IPS DF 19.7 (cell line): ENCODE results near the gene ZNF232.
"Not testable (repeated sequence)": the region's sequence is repeated elsewhere in the genome, so short reads cannot be mapped to it uniquely, and the experiment has no call there.

Source experiments
- DNase-seq: peaks from one replicate; pipeline ENCODE4 v3.0.0-alpha.2; 2013; ENCODE audit warnings: low read depth, low spot score

Gene ZNF232

DNA sequence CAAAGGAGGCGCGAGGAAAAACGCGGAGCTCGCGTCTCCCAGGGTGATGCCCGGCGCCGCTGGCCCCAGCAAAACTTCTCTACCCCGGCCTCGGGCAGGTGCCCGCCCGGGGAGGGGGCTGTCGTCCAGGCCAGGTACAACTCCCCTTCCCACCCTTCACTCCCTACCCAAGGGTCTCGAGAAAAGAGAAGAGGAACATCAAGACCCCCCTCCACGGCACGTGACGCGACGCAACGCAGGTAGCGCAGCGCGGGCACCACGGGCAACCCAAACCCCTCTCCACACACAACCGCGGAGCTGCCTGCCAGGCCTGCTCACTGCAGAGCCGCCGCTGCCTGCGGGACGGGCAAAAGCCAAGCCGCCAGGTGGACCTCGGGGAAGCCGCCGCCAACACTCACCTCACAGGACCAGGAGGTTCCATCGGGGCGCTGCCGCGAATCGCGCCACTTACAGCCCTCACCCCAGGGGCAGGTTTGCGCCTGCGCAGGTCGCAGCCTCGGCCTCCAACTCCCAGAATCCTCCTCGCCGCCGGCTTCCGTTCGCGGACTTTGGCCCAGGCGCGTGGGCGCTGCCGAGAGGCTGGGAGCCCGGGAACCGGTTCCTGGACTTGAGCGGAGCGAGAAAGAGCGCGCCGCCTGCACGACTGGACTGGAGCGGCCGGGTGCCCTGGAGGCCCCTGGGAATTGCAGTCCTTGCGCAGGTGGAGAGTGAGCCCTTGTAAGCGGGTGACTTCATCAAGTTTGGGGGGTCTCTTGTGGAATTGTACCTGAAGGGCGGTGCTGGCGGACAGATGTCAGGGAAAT is at the start of gene ZNF232:
Gene ZNF232 (minus strand): TSS at position 477 of the 803 bp plus-strand sequence. CDS start 56 bp downstream, at position 421.
- DNase-seq: peak; percentile 89

DNA sequence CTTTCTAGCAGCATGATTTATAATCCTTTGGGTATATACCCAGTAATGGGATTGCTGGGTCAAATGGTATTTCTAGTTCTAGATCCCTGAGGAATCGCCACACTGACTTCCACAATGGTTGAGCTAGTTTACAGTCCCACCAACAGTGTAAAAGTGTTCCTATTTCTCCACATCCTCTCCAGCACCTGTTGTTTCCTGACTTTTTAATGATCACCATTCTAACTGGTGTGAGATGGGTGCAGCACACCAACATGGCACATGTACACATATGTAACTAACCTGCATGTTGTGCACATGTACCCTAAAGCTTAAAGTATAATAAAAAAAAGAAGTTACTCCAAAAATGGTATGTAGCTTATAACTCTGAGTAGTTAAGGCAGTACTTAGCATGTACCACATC is 49.0 kb upstream of the ZNF232 start:
- DNase-seq: not testable (repeated sequence)

DNA sequence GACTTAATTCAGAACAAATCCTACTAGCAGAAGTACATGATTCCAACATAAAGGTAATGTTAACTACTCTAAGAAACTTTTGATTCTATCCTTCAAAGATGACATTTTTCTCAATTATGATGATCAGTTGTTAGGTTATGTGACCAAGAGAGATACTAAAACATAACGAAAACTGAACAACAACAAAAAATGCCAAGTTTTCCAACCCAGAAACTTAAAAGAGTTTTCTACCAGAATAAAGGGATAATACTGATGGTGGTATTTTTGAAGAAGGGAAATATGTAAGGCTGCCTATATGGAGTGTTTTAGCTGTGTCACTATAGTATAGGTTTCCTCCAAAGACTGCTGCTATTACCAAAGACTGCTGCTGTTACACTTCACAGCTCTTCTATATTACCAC is 34.4 kb upstream of the ZNF232 start:
- not testable (repeated sequence) for DNase-seq

DNA sequence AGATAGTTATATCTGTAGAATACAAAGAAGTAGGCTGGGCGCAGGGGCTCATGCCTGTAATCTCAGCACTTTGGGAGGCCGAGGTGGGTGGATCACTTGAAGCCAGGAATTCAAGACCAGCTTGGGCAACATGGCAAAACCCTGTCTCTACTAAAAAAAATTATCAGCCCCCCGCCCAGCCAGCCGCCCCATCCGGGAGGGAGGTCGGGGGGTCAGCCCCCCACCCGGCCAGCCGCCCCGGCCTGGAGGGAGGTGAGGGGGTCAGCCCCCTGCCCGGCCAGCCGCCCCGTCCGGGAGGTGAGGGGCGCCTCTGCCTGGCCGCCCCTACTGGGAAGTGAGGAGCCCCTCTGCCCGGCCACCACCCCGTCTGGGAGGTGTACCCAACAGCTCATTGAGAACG is 31.2 kb upstream of the ZNF232 start:
- DNase-seq: not testable (repeated sequence)

DNA sequence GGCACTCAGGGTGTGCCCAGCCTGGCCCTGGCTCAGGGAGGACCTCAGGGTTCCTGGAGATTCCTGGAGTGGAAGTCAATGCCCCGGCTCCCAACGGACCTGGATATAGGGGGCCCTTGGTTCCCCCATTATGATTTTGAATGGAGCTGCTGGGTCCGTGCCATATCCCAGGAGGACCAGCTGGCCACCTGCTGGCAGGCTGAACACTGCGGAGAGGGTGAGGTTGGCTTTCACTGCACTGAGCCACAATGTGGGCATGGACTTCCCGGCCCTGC is 27.7 kb upstream of the ZNF232 start:
- DNase-seq: no peak

DNA sequence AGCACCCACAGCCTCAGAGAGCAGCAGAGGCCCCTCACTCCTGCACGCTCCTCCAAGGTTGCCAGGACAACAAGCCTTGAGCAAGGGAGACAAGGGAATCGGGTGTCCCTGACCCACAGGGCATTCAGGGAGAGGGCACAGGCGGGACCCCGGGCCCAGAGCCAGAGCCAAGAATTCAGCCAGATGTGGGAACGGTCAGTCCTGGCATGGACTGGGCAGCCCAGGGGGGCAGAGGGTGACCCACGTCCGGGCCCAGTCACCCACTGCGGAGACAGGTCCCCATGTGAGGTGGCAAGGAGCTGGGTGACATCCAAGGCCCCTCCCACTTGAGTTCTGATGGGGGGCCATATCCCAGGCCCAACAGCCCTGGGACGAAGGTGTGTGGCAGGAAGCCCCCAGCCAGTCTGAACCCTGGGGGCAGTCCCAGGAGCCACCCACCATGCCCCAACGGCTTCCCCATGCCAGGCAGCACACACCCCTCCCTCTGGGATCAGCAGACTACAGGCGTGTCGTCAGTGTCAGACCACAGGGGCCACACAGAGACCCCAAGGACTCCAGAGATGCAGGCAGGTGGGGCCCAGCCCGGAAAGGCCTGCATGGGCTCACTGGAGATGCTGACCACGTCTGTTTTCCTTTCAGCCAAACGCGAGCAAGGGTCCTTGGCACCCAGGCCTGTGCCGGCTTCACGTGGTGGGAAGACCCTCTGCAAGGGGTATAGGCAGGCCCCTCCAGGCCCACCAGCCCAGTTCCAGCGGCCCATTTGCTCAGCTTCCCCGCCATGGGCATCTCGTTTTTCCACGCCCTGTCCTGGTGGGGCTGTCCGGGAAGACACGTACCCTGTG is 27.2 kb upstream of the ZNF232 start:
- no peak for DNase-seq

DNA sequence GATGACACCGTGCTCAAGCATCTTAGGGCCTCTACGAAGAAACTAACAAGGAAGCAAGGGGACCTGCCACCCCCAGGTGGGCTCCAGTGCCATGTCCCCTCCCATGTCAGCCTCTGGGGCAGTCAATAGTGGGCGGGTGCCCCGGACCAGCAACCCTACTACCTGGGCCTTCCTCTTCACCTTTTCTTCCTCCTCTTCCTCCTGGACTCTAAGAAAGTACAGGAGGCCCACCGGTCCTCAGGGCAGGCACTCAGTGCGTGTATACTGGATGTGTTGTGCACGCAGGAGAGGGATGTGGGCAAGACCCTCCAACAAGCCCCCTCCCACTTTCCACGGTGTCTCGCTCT is 26.5 kb upstream of the ZNF232 start:
- not testable (repeated sequence) for DNase-seq

DNA sequence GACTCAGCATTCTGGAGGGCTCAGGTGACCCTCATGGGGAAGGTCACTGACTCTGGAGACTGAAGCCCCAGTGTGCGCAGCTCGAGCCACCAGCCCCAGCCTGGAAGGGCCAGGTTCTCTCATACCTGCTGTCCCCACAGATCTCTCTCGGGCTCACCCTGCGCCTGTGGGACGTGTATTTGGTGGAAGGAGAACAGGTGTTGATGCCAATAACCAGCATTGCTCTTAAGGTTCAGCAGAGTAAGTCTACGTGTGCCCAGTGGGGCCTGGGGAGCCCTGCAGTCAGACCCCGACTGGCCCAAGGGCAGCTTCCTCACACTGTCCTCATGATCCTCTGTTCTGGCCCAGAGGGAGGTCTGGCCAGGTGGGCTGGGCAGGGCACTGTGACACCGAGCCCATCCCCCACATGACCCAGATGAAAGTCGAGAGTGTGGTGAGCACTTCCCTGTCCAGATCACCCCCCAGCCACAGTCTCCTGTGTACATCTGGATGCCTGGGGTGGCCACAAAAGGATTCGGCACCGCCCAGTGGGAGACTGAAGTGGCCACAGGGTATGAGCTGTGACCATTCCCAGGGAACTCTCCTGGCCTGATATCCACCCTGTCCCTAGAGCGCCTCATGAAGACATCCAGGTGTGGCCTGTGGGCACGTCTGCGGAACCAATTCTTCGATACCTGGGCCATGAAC is 26.0 kb upstream of the ZNF232 start:
- DNase-seq: not testable (repeated sequence)

DNA sequence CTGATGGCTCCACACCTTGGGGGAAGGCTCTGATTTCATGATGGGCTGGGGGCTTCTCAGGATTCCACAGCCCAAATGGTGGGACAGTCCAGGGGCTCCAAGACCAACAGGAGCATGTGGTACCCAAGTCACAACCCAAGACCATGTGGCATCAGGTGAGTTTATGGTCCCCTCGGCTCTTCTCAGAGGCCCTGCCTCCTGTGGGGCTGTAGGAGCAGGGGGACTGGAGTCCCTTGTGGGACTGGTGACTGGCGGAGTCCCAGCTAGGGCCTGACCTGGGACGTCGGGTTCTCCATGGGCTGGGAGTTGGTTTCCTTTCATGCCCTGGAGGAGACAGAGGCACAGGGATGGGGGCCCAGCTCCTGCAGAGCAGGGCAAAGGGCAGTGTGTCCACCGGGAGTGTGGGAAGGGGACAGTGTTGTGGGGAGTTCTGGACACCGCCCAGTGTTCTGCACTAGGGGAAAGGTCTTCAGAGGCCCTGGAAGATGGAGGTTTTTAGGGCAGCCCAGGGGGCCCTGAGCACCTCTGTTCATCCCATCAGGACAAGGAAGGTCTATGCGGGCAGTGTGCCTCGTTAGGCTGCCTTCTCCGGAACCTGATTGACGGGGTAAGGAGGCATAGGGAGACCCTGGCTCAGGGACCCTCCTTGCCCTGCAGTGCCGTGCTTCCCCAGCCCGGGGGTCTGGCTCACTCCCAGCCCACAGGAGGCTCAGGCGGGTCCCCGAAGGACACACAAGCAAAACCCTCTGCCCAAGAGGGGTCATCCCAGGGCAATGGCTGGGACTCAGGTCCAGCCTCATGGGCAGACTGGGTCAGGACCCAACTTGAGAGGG is 25.1 kb upstream of the ZNF232 start:
- DNase-seq: not testable (repeated sequence)

DNA sequence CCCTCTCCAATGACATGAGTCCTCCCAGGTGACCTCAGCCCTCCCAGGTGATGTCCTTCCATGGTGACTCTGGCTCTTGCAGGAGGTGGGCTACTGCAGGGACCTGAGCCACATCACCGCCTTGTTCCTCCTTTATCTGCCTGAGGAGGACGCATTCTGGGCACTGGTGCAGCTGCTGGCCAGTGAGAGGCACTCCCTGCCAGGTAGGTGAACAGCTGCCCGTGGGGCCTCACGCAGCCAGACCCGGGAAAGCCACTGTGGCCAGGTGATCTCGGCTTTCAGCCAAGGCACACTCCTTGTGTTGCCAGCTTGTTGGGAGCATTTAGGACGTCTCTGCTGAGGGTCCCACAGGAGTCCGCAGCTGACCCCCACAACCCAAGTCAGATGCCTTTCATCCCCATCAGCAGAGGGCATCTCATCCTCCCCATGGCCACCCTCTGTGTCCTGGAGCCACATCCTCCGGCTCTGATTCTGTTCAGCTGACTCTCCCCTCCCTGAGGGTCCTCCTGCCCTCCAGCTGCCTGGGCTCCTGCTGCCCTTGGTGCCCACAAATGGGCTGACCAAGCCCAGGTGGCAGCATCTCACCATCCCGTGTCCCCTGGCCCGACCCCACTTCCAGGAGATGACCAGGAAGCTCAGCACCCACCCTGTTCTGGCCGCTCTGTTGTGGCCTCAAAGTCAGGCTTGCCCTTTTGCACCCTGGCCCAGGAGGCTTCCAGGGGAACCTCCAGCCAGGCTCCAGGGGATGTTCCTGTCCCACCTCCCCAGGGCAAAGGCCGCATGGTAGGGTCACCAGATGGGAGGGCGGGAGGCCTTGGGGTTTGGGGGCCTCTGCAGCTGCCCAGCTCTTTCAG is 24.3 kb upstream of the ZNF232 start:
- DNase-seq: no peak

DNA sequence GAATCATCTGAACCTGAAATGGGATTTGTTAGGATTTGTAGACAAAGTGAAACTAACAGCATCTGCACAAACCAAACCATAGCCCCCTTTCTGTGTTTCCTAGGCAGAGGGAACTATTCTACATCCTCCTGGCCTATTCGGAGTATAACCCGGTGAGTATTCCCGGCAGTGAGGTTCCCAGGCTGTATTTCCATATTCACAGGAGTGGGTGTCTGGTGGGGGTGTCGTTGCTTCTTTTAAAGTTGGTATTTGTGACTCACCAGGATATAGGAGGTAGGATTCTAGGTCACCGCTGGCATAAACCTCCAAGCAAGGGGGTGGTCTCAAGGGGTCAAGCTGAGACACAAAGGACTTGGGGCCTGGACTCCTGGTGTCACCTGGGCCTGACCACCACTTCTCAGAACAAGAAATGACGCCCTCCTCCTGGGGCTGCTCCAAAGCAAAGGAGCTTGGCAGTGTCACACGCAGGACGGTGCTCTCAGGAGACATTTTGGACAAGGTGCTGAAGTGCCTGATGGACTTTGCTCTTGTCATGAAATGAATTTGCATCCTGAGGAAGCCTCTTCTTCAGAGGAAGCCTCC is 23.5 kb upstream of the ZNF232 start:
- DNase-seq: not testable (repeated sequence)

DNA sequence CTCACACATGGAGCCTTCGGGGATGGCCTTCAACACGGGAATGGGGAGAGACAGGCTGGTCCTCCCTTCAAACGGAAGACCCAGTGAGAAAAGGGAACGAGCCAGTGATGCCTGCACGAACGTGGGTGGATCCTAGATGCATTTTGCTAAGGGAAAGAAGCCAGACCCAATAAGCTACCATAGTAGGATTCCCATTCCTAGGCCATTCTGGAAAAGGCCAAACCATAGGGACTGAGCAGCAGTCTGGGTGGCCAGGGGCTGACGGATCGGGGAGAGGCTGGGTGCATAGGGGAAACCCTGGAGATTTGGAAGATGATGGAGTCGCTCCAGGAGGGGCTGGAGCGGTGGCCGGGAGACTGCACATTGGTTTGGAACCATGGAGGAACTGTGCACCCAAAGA is 22.9 kb upstream of the ZNF232 start:
- not testable (repeated sequence) for DNase-seq

DNA sequence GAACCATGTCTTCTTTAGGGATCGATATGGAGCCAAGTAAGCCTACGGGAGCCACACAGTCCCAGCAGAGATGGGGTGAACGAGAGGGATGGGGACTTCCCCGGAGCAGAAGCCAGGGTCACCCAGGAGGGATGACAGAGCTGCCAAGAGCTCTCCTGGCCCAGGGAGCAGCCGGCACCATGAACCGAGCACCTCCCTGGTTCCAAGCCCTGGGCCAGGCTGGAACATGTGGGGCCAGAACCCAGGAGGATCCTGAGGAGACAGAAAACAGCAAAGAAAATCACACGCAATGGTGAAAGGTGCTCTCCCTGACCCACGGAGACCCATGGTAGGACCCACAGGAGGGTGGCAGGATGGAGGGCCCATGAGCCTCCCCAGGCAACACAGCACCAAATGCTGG is 22.3 kb upstream of the ZNF232 start:
- DNase-seq: not testable (repeated sequence)

DNA sequence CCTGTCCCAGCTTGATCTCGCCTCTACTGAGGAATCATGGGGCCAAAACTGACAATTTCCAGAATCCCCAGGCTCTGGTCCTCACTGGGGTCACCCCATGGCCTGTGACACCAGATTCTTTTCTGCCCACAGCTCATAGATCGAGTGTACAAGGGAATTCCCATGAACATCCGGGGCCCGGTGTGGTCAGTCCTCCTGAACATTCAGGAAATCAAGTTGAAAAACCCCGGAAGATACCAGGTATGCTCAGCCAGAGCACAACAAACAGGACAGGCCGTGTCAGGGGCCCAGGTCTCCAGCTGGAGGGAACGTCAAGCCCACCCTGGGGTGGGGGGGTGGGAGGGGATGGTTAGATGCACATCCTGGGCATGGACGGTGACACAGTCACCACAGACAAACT is 21.6 kb upstream of the ZNF232 start:
- DNase-seq: no peak

DNA sequence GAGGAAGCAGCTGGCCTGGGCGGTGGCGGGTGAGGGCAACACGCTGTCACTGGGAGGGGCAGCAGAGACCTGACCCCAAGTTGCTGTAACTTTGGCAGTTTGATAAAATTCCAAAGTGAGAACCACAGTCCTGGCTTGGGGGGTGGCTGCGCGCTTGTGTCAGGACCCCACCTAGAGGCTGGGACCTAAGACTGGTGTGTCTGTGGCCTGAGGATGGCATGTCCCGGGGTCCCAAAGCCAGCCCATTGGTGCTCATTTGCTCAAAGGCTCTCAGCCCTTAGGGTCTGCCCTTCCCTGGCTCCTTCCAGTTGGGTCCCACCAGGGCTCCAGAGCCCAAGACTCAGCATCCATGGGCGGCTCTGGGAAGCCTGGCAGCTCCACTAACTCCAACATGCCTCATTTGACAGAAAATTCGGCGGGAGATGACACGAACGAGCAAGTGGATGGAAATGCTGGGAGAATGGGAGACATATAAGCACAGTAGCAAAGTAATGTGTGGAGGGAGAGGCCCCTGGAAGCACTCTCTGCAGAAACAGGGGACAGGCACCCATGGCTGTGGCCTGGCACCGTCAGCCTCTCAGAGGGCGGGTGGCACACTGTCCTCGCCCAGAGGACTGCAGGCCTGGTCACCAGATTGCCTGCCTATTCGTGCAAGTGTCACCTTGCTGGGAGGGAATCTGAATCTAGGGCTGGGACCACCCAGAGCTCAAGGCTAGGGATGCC is 21.0 kb upstream of the ZNF232 start:
- not testable (repeated sequence) for DNase-seq

DNA sequence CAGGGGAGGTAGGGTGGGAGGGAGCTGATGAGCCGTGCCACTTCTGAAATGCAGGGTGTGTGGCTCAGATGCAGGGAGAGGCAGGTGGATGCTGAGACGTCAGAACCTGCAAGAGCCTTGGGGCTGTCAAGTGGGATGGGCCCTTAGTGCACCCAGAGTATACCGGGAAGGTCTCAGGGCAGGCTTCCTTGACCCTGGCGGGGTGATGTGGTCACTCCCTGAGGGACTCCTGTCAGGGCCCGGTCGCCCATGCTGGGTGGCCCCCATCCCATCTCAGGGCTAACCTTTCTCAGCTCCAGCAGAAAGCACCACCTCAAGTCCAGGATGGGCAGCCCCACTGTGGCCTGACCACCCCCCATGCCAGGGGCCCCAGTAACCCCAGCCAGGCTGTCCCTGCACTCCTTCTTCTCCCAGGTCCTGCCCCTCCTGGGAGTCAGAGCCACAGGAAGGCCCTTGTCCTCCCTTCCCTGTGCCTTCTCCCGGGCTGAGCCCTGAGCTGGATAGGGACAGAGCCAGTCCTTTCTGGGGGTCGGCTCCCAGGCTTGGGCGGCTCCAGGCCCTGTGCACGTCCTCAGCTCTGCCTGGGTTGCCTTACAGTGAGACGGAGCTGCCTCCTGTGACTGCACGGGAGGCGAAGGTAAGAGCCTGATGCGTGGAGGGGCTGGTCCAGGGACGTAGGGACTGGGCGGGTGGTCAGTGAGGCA is 20.3 kb upstream of the ZNF232 start:
- not testable (repeated sequence) for DNase-seq

DNA sequence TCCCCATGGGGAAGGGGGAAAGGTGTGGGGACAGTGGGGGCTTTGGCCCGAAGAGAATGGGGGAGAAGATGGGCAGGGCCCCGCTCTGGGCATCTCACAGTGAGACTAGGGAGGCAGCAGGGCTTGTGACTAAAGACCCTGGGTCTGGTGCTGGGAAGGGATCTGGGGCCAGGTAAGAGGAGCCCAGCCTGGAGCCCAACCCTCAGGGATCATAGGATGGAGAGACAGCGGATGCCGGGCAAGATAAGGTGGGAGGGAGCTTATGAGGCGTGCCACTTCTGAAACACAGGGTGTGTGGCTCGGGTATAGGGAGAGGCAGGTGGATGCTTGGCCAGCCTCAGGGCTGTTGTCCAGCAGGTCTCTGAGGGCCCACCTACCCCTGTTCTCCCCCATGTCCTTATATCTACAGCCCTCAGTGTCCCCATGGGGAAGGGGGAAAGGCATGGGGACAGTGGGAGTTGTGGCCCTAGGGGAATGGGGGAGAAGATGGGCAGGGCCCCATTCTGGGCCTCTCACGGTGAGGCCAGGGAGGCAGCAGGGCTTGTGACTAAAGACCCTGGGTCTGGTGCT is 19.6 kb upstream of the ZNF232 start:
- DNase-seq: no peak

DNA sequence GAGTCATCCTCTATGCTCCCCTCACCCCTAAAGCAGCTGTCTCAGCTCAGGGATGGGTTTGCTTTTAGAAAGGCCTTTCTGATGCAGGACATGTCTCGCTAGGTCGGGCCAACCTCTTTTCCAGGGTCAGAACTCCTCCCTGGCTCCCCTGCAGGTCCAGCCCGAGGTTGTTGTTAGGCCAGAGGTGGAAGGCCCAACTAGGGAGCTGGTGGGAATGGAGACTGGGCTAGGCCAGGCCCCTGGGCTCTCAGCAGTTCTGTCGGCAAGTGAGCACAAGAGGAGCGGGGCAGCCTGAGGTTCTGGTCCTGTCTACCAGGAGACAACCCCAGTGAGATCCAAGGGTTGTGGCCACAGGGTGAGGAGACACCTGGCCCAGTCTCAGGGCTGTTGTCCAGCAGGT is 19.0 kb upstream of the ZNF232 start:
- not testable (repeated sequence) for DNase-seq

DNA sequence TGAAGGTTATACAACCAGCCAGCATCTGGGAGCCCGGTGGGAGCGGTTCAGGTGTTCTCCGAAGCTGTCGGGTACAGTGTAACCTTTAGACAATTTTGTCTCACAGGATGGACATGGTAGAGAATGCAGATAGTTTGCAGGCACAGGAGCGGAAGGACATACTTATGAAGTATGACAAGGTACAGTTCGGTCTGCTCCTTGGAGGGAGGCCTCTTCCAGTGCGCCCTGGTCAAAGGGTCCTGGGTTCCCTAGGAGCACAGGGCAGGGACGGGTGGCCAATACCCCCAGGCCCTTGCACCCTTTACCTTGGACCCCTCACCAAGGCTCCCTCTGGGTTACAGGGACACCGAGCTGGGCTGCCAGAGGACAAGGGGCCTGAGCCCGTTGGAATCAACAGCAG is 18.6 kb upstream of the ZNF232 start:
- not testable (repeated sequence) for DNase-seq
